ENCODE measurements around the gene OBSCN.

Gene OBSCN

DNA sequence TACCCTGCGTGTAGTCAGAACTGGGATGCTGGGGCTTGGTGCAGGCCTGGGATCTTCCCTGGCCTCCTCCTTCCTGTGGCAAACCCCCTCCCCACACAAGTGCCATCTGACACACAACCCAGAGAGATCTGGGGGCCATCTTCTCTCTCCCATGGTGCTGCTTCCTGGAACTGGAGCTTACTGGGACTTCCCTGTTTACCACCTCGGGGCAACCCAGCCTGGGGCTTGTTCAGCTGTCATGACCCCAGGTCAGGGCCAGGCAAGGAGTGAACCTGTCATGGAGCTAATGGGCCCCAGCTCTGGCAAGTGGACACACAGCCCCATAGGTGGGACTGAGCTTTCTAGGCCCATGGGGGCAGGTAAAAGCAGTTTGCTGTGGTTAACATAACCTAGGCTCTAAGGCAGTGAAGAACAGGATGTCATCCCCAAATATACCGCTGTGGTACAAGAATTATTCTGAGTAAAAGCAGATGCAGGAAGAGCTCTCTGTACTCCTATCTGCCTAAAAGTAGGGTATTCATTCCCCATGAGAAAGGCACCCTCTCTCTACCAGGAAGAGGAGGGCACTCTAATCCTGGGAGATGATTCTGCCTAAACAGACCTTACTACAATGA, 196.4 kb downstream of the OBSCN start:
- H3K4me3 ChIP-seq (replicated peaks; ENCODE audit: low read depth, low read length): peak overlapping the region; percentile 86
- no peak for DNase-seq (ENCODE audit: extremely low read depth, low read depth)
- TF ChIP-seq, protein P1, sequence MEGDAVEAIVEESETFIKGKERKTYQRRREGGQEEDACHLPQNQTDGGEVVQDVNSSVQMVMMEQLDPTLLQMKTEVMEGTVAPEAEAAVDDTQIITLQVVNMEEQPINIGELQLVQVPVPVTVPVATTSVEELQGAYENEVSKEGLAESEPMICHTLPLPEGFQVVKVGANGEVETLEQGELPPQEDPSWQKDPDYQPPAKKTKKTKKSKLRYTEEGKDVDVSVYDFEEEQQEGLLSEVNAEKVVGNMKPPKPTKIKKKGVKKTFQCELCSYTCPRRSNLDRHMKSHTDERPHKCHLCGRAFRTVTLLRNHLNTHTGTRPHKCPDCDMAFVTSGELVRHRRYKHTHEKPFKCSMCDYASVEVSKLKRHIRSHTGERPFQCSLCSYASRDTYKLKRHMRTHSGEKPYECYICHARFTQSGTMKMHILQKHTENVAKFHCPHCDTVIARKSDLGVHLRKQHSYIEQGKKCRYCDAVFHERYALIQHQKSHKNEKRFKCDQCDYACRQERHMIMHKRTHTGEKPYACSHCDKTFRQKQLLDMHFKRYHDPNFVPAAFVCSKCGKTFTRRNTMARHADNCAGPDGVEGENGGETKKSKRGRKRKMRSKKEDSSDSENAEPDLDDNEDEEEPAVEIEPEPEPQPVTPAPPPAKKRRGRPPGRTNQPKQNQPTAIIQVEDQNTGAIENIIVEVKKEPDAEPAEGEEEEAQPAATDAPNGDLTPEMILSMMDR (IDR thresholded peaks at IDR 0.05; ENCODE audit: low read depth, low read length, missing control alignments): no peak

DNA sequence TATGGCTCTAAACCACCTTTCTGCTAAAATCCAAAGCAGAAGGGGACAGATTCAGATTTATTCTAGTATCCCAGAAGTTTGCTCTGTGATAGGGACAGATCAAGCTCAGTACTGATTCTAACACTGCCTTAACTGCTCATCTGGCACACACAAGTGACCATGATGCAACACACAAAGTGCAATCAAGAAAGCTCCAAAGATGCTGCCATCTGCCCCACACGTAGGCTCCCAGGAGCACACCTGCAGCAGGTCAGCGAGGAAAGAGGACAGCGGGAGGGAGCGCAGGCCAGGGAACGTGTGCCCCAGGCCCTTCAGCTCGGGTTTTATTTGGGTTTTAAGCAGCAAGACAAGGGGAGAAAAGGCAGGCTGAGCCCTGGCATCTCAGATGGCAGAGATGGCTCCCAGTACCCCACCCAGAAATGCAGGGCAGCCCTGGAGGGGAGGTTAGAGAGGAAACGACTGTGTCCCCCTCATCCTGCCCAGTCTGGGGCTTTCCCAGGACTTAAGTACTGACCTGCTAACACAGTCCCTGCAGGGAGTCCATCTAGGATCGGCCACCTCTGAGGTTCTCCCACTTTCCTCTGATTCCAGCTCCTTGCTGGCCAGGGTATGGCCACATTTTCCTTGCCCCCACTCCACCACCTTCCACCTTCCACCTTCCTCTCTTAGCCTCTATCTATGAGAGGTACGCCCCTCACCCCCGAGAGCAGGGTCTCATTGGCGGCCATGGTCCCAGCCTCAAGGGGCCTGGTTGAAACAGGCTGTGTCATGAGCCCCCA, 197.5 kb downstream of the OBSCN start:
- TF ChIP-seq, protein P1 (IDR thresholded peaks at IDR 0.05; ENCODE audit: low read depth, low read length, missing control alignments): no peak
- DNase-seq (ENCODE audit: extremely low read depth, low read depth): no peak
- peak overlapping the region; percentile 86 for H3K4me3 ChIP-seq (replicated peaks; ENCODE audit: low read depth, low read length)

DNA sequence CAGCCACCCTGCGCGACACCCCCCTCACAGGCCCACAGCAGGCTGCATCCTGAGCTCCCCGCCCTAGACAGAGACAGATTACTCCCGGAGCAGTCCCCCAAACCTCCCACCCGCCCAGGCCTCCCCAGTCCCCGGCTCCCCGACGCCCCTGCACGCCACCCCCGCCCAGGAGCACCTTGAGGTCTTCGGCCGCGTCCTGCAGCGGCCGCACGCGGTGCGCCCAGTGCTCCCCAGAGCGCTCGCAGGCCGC, 198.1 kb downstream of the OBSCN start:
- TF ChIP-seq, protein P1 (IDR thresholded peaks at IDR 0.05; ENCODE audit: low read depth, low read length, missing control alignments): no peak
- DNase-seq (ENCODE audit: extremely low read depth, low read depth): no peak
- peak overlapping the region; percentile 86 for H3K4me3 ChIP-seq (replicated peaks; ENCODE audit: low read depth, low read length)

DNA sequence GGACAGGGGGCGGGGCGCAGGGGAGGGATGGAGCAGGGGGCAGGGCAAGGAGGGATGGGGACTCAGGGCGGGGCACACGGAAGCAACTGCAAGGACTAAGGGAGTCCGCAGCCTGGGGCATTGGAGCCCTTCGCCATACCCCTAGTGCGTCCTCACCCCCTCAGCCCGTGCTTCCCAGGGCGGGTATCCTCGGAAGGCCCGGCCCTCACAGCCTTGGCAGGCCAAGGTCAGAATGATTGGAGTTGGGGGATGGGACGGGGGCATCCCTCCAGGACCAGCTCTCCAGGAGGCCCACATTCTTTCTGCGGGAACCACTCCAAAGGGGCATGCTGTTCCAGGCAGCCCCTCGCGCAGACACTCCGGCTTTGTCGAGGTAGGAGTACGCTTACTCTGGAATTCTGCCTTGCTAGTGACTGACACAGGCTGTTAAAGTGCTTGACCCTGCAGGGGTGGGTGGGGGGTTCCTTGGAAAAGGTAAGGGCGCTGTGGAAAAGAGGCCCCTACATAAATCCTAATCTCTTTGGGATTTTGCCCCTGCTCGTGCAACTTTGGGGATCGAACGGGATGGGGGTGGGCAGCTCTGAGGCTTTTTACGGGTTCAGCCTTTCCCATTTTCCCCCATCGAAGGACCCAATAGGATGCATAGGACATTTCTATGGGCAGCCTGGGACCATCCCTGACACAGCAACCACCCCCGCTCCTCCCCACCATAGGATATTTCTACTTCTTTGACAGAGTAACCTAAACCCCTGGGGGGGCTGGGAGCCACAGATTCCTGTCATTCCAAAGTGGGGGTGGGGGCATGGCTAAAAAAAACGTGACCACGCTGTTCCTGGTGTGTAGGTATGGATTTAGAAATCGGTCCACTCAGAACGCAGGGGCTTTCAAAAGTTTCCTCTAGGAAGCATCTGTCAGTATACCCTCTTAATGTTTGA, 199.5 kb downstream of the OBSCN start:
- TF ChIP-seq, protein P1 (IDR thresholded peaks at IDR 0.05; ENCODE audit: low read depth, low read length, missing control alignments): no peak

DNA sequence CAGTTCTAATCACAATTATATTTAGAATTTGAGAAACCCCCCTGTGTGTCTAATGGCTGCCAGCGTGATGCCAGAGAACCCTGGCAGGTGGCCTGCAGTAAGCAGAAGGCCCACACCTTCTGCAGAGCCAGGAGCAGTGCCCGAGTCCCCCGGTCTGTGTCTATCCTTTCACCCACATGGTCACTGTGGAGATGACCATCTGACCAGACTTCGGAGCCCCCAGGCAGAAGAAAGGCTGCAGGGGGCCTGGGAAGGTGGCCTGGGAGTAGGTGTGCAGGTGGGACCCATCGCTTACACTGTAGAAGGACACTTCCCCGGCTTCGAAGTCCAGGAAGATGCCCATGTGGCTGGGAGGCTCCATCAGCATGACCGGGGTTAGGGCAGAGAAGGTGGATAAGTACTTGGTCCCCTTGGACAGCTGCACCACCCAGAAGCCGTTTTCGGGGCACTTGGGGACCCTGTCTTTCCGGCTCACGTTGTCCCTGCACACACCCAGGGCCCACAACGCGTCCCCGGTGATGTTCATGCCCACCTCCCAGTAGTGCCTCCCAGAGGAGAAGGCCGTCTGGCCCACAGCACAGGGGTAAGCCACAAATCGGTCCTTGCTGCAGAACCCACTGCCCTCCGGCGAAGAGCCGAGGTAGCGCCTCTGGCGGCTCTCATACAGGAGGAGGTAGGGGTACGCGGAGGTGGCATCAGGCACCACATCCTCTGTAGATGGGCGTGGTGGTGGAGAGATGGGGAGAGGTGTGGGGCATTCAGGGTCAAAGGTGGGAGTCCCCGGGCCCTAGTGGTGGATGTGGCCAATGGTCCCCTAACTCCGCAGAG, 200.4 kb downstream of the OBSCN start:
- no peak for DNase-seq (ENCODE audit: extremely low read depth, low read depth)
- H3K4me3 ChIP-seq (replicated peaks; ENCODE audit: low read depth, low read length): peak overlapping the region; percentile 86
- TF ChIP-seq, protein P1 (IDR thresholded peaks at IDR 0.05; ENCODE audit: low read depth, low read length, missing control alignments): no peak

More for the DNA sequence above, 199.5 kb downstream of the OBSCN start:
- DNase-seq (ENCODE audit: extremely low read depth, low read depth): no peak
- peak overlapping the region; percentile 86 for H3K4me3 ChIP-seq (replicated peaks; ENCODE audit: low read depth, low read length)

Measured in HFF-Myc (cell line).